ENCODE data around the gene NLRP13.

NLRP13 gene

DNA sequence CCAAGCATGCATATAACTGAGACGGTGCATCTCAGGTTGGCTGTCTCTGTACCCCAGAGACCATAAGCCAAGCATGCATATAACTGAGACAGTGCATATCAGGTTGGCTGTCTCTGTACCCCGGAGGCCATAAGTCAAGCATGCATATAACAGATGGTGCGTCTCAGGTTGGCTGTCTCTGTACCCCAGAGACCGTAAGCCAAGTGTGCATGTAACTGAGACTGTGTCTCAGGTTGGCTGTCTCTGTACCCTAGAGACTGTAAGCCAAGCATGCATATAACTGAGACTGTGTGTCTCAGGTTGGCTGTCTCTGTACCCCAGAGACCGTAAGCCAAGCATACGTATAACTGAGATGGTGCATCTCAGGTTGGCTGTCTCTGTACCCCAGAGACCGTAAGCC lies 65.0 kb downstream of the NLRP13 start:
- no peak for DNase-seq (ENCODE audit: low read depth)
- no peak overlapping the region for H3K4me3 ChIP-seq (ENCODE audit: low read depth, low read length)
- TF ChIP-seq, protein P1, sequence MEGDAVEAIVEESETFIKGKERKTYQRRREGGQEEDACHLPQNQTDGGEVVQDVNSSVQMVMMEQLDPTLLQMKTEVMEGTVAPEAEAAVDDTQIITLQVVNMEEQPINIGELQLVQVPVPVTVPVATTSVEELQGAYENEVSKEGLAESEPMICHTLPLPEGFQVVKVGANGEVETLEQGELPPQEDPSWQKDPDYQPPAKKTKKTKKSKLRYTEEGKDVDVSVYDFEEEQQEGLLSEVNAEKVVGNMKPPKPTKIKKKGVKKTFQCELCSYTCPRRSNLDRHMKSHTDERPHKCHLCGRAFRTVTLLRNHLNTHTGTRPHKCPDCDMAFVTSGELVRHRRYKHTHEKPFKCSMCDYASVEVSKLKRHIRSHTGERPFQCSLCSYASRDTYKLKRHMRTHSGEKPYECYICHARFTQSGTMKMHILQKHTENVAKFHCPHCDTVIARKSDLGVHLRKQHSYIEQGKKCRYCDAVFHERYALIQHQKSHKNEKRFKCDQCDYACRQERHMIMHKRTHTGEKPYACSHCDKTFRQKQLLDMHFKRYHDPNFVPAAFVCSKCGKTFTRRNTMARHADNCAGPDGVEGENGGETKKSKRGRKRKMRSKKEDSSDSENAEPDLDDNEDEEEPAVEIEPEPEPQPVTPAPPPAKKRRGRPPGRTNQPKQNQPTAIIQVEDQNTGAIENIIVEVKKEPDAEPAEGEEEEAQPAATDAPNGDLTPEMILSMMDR (IDR thresholded peaks at IDR 0.05; ENCODE audit: insufficient read depth, low read depth, low read length, missing control alignments) = no peak

DNA sequence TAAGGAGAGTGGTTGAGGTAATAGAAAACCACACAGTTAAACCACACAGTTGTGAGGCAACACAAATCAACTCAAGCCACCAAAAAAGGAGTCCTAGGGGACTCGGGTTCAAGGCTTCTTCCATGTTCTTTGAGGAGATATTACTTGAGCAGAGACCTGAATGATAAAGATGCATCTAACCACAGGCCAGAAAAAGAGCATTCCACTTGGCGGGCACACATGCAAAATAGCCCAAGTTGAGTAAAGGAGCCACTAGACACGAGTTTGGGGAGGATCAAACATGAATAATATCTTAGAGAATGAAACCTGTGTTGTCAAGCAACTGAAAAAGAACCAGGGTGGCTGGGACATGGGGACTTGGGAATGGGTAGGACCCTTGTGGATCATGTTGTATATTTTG lies 65.6 kb downstream of the NLRP13 start:
- no peak for DNase-seq (ENCODE audit: low read depth)
- TF ChIP-seq, protein P1 (IDR thresholded peaks at IDR 0.05; ENCODE audit: insufficient read depth, low read depth, low read length, missing control alignments) = no peak
- H3K4me3 ChIP-seq (ENCODE audit: low read depth, low read length) = no peak overlapping the region

GRCh38 chr19:55858969-55859368 lies 73.2 kb downstream of the NLRP13 start:
- TF ChIP-seq, protein P1 (IDR thresholded peaks at IDR 0.05; ENCODE audit: insufficient read depth, low read depth, low read length, missing control alignments) = no peak
- no peak overlapping the region for H3K4me3 ChIP-seq (ENCODE audit: low read depth, low read length)
- no peak for DNase-seq (ENCODE audit: low read depth)

- no peak for DNase-seq (ENCODE audit: low read depth)
- TF ChIP-seq, protein P1 (IDR thresholded peaks at IDR 0.05; ENCODE audit: insufficient read depth, low read depth, low read length, missing control alignments) = no peak
- no peak overlapping the region for H3K4me3 ChIP-seq (ENCODE audit: low read depth, low read length)
Observed at GRCh38 chr19:55858401-55858800, 73.7 kb downstream of the NLRP13 start.

DNA sequence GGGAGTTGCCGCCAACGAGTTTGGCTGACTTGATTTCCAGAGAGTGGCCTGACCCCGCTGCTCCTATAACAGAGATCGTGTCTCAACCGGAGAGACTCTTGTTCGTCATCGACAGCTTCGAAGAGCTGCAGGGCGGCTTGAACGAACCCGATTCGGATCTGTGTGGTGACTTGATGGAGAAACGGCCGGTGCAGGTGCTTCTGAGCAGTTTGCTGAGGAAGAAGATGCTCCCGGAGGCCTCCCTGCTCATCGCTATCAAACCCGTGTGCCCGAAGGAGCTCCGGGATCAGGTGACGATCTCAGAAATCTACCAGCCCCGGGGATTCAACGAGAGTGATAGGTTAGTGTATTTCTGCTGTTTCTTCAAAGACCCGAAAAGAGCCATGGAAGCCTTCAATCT lies 74.2 kb downstream of the NLRP13 start:
- no peak for DNase-seq (ENCODE audit: low read depth)
- no peak overlapping the region for H3K4me3 ChIP-seq (ENCODE audit: low read depth, low read length)
- TF ChIP-seq, protein P1 (IDR thresholded peaks at IDR 0.05; ENCODE audit: insufficient read depth, low read depth, low read length, missing control alignments) = no peak

DNA sequence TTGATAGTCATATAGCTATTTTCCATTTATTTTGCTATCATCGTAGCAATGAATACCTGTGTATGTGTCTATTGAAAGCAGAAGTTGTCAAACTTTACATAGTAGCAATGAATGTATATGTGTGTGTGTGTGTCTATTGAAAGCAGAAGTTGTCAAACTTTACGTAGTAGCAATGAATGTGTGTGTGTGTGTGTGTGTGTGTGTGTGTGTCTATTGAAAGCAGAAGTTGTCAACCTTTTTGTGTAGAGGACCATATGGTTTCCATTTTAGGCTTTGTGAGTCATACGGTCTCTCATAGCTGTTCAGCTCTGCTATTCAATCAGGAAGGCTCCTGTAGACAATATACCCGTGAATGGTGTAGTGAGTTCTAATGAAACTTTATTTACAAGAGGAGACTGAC lies 75.0 kb downstream of the NLRP13 start:
- no peak overlapping the region for H3K4me3 ChIP-seq (ENCODE audit: low read depth, low read length)
- TF ChIP-seq, protein P1 (IDR thresholded peaks at IDR 0.05; ENCODE audit: insufficient read depth, low read depth, low read length, missing control alignments) = no peak
- peak; percentile 62 for DNase-seq (ENCODE audit: low read depth)

GRCh38 chr19:55855160-55855559 lies 77.0 kb downstream of the NLRP13 start:
- no peak overlapping the region for H3K4me3 ChIP-seq (ENCODE audit: low read depth, low read length)
- TF ChIP-seq, protein P1 (IDR thresholded peaks at IDR 0.05; ENCODE audit: insufficient read depth, low read depth, low read length, missing control alignments) = no peak
- no peak for DNase-seq (ENCODE audit: low read depth)
